Fibroblast of lung (primary cell): ENCODE results near the gene FAM13C.

ENCODE experiments used
- CTCF ChIP-seq, 2 donors: IDR thresholded peaks in 1 of 2; conservative IDR thresholded peaks in 1 of 2; 1 replicate in 1 of 2; 2 replicates in 1 of 2; pipeline ENCODE4 v1.5.1; 2011 to 2012; ENCODE audit warnings: low read length in 2 of 2, control low read depth in 1 of 2, inconsistent platforms in 1 of 2, low read depth in 1 of 2, mild to moderate bottlenecking in 1 of 2
- EZH2 ChIP-seq: IDR thresholded peaks from 2 replicates; pipeline ENCODE4 v1.5.1; 2012; ENCODE audit warnings: low read length, control low read depth, mild to moderate bottlenecking; ENCODE audit errors: missing control alignments

- no peak for TF ChIP-seq CTCF (conservative IDR thresholded peaks at IDR 0.05 in 1 of 2, IDR thresholded peaks at IDR 0.05 in 1 of 2; ENCODE audit: low read depth in 1 of 2, low read length in 2 of 2)
- TF ChIP-seq EZH2 = no peak
Measured at GRCh38 chr10:59350558-59350957, 11.8 kb downstream of the FAM13C start.
